Psoas muscle (tissue), 8 donors: ENCODE results near the gene RAI1. TPM values are rescaled to one million over a fixed set of nuclear protein-coding genes. Genes with fewer than 3 reads are reported as not detected.

Experiments
- ATAC-seq, 4 donors: fragments of 200-7000 bp; cut with Tn5 transposase; one replicate each; pipeline ENCODE4 v1.9.1; 2020; ENCODE audit warnings: moderate library complexity in 3 of 4, mild to moderate bottlenecking in 2 of 4
- DNase-seq, 2 donors: peaks; one replicate each; pipeline ENCODE4 v3.0.0-alpha.2; 2020
- H3K27ac ChIP-seq: fragments of 200-600 bp; one replicate; pipeline ENCODE4 v1.8.0; 2022
- H3K27me3 ChIP-seq, 3 donors: fragments of 200-600 bp in 1 of 3; one replicate each; pipeline versions ENCODE4 v1.6.1 to v1.8.0; 2013 to 2022; ENCODE audit warnings: low read length in 2 of 3, mild to moderate bottlenecking in 2 of 3, moderate library complexity in 1 of 3; ENCODE audit not compliant: insufficient read depth in 3 of 3
- H3K36me3 ChIP-seq, 2 donors: fragments of 200-600 bp in 1 of 2; one replicate each; pipeline versions ENCODE4 v1.6.1 to v1.8.0; 2013 to 2022; ENCODE audit warnings: low read depth in 1 of 2, mild to moderate bottlenecking in 1 of 2, moderate library complexity in 1 of 2; ENCODE audit not compliant: insufficient read depth in 1 of 2
- H3K4me1 ChIP-seq: fragments of 200-600 bp; one replicate; pipeline ENCODE4 v1.8.0; 2022
- H3K4me3 ChIP-seq: fragments of 200-600 bp; one replicate; pipeline ENCODE4 v1.8.0; 2022; ENCODE audit warnings: mild to moderate bottlenecking
- H3K9me3 ChIP-seq: fragments of 200-600 bp; one replicate; pipeline ENCODE4 v1.8.0; 2022
- CTCF ChIP-seq: fragments of 200-600 bp; IDR thresholded peaks from one replicate; pipeline ENCODE4 v1.8.0; 2022; ENCODE audit warnings: antibody characterized with exemption
- WGBS, 3 donors: extraction: QIAGEN DNeasy Blood & Tissue Kit; methylation state at CpG; one replicate each; pipeline versions ENCODE4 v1.1.6 to v1.1.7; 2013; 5-methylcytosine and 5-hydroxymethylcytosine counted together
- intact Hi-C, 2 donors: fragments of 100-400 bp; cut with DNase I; formaldehyde crosslinking; loops; one replicate each; pipeline versions ENCODE4 v1.11.0 to v1.14.2; 2022
- polyA plus RNA-seq, 3 donors: library from polyadenylated mRNA; stranded (reverse); fragments of 200-250 nt; gene quantifications; one replicate each; pipeline ENCODE4 v1.2.3, GENCODE V29; 2013
- total RNA-seq, 4 donors: library from RNA; stranded (reverse); fragmentation: NEBNext Ultra II Directional in 2 of 4; extraction: Animal tissue kit (Norgen Biotek cat#: 25700) in 2 of 4; gene quantifications; one replicate each; pipeline versions ENCODE4 v1.2.1 to v1.2.4, GENCODE V29; 2021 to 2023
- donor health status: healthy with polysubstance abuse.
- donor health status: DM: no; HTN: no; CAD: no; lungs with moderate emphysema.
- donor health status: Bipolar disorder and iron deficiency.
- donor health status: healthy.
- donor health status: DM: yes; HTN: yes; CAD: no.
- donor health status: DM: no; HTN: no; CAD: no.
- donor health status: DM: no; HTN: no; CAD: no.
- donor health status: DM: yes; HTN: yes; CAD: no.

The RAI1 gene
- total and polyA plus RNA-seq, 7 donors, result 4.0 to 9.0 (median 7.1) TPM

GRCh38 chr17:17820463-17821158 is 139.4 kb downstream of the RAI1 start:
- intact Hi-C loops, result no loop called here
- TF ChIP-seq CTCF, result no peak
- H3K9me3 ChIP-seq, result no peaks in the 10 kb centered on the region
- 72 to 88% (median 74%) methylated on average over 7 of the region's 7 CpGs for WGBS, 3 donors
- peak overlapping the region; percentile 74 for H3K4me3 ChIP-seq
- peaks cover 76% of the 10 kb centered on the region for H3K4me1 ChIP-seq
- ATAC-seq (no peak), DNase-seq (no peak)
- H3K36me3 ChIP-seq, result peaks cover 0 to 41% of the 10 kb centered on the region in 2 donors
- H3K27me3 ChIP-seq, result no peaks in the 10 kb centered on the region
- peak overlapping the region; percentile 36 for H3K27ac ChIP-seq

- intact Hi-C loops, result loop anchor here in 1 of 2 donors (2.0 kb wide), 1 partner anchor 15 kb away; the partner anchor contains the start of gene SREBF1
- no peak for TF ChIP-seq CTCF
- H3K27me3 ChIP-seq, result no peaks in the 10 kb centered on the region
- H3K4me3 ChIP-seq, result peak overlapping the region; percentile 74
- peak; percentile 53 to 68 (median 62) for ATAC-seq
- WGBS, 3 donors, result 23 to 60% (median 25%) methylated on average over 1 of the region's 1 CpG
- peak; percentile 86 to 92 for DNase-seq
- peaks cover 79% of the 10 kb centered on the region for H3K4me1 ChIP-seq
- H3K36me3 ChIP-seq, result peaks cover 0 to 30% of the 10 kb centered on the region in 2 donors
- H3K9me3 ChIP-seq, result no peaks in the 10 kb centered on the region
- peak overlapping the region; percentile 92 for H3K27ac ChIP-seq
Measured at GRCh38 chr17:17822189-17822588, 140.9 kb downstream of the RAI1 start.

- intact Hi-C loops, result loop anchor here in 1 of 2 donors (2.0 kb wide), 1 partner anchor 14 kb away; the partner anchor contains the start of gene SREBF1
- Histone ChIP-seq H3K27ac (peak overlapping the region; percentile 92), H3K9me3 (no peaks in the 10 kb centered on the region), H3K4me3 (peak overlapping the region; percentile 74), H3K27me3 (no peaks in the 10 kb centered on the region), H3K36me3 (peaks cover 0 to 26% of the 10 kb centered on the region in 2 donors), H3K4me1 (peaks cover 79% of the 10 kb centered on the region)
- TF ChIP-seq CTCF, result no peak
- DNase-seq (no peak), ATAC-seq (no peak)
- 37 to 46% (median 41%) methylated on average over 3 of the region's 3 CpGs for WGBS, 3 donors
Measured at GRCh38 chr17:17822616-17823015, 141.4 kb downstream of the RAI1 start.

- no peaks in the 10 kb centered on the region for H3K27me3 ChIP-seq
- peak overlapping the region; percentile 92 for H3K27ac ChIP-seq
- no peaks in the 10 kb centered on the region for H3K9me3 ChIP-seq
- no peak for TF ChIP-seq CTCF
- H3K36me3 ChIP-seq, result peaks cover 0 to 18% of the 10 kb centered on the region in 2 donors
- peaks cover 74% of the 10 kb centered on the region for H3K4me1 ChIP-seq
- DNase-seq (peak; percentile 90 to 95), ATAC-seq (peak; percentile 84 to 89 (median 86))
- 1 to 2% (median 2%) methylated on average over 29 to 68 of the region's 69 CpGs for WGBS, 3 donors
- peak overlapping the region; percentile 74 for H3K4me3 ChIP-seq
- intact Hi-C loops, result loop anchor here (2.0 kb wide), 2 partner anchors 13 to 17 kb away; partner anchors contain the start of gene SREBF1 (in 1 of the 2)
Measured at GRCh38 chr17:17823433-17824118, 142.3 kb downstream of the RAI1 start.
